HEK293 (cell line): ENCODE data around the gene TSC22D2.

Experiments used
- CTCF ChIA-PET: fragments of 350-600 bp; formaldehyde crosslinking; extraction: SDS; loops from one replicate; lab custom pipeline; 2021; ENCODE audit warnings: antibody characterized with exemption; lab: Yijun Ruan, JAX
- POLR2A ChIA-PET: fragments of 300-600 bp; formaldehyde crosslinking; extraction: SDS; loops from one replicate; lab custom pipeline; 2020; ENCODE audit warnings: antibody characterized with exemption, inconsistent platforms; lab: Yijun Ruan, JAX
- H3K27ac ChIP-seq: fragments of 200-500 bp; sonication (Bioruptor generic); 2 replicates; pipeline ENCODE4 v1.5.1; 2014; ENCODE audit warnings: low read depth, low read length, control low read depth, inconsistent platforms; ENCODE audit errors: extremely low read depth
- H3K36me3 ChIP-seq, 2 experiments: fragments of 200-500 bp in 1 of 2; sonication (Bioruptor generic) in 1 of 2; 1 replicate in 1 of 2; 2 replicates in 1 of 2; pipeline ENCODE4 v1.5.1; 2014 to 2017; ENCODE audit warnings: inconsistent platforms in 2 of 2, low read length in 2 of 2; ENCODE audit not compliant: control insufficient read depth in 2 of 2, insufficient read depth in 1 of 2
- H3K4me1 ChIP-seq: fragments of 200-500 bp; sonication (Bioruptor generic); 2 replicates; pipeline ENCODE4 v1.5.1; 2014; ENCODE audit warnings: mild to moderate bottlenecking, low read length, inconsistent platforms; ENCODE audit not compliant: control insufficient read depth, insufficient read depth
- H3K4me3 ChIP-seq: 2 replicates; pipeline ENCODE4 v1.5.1; 2011; ENCODE audit warnings: low read depth, mild to moderate bottlenecking, control low read depth, low read length, moderate library complexity
- H3K9me3 ChIP-seq: fragments of 200-500 bp; sonication (Bioruptor generic); 2 replicates; pipeline ENCODE4 v1.5.1; 2014; ENCODE audit warnings: low read depth, low read length, inconsistent platforms; ENCODE audit not compliant: control insufficient read depth, insufficient read depth
- KLF10 ChIP-seq: fragments of 450-650 bp; IDR thresholded peaks from 2 replicates; pipeline ENCODE4 v1.5.1; 2018; ENCODE audit warnings: missing biosample characterization, mild to moderate bottlenecking, missing genetic modification characterization
- KLF16 ChIP-seq: fragments of 450-650 bp; formaldehyde crosslinking; IDR thresholded peaks from 2 replicates; pipeline ENCODE4 v1.5.1; 2017; ENCODE audit warnings: missing biosample characterization, missing genetic modification characterization
- PATZ1 ChIP-seq: fragments of 450-650 bp; formaldehyde crosslinking; IDR thresholded peaks from 2 replicates; pipeline ENCODE4 v1.5.1; 2016; ENCODE audit warnings: missing biosample characterization, missing genetic modification characterization
- PBX3 ChIP-seq: sonication (generic); formaldehyde crosslinking; IDR thresholded peaks from 2 replicates; pipeline ENCODE4 v1.8.1; 2022; ENCODE audit warnings: mild to moderate bottlenecking, moderate library complexity, missing genetic modification reagents
- PRDM1 ChIP-seq: fragments of 450-650 bp; formaldehyde crosslinking; IDR thresholded peaks from 2 replicates; pipeline ENCODE4; 2016; ENCODE audit warnings: missing biosample characterization, missing genetic modification characterization
- PRDM10 ChIP-seq: fragments of 450-650 bp; formaldehyde crosslinking; IDR thresholded peaks from 2 replicates; pipeline ENCODE4 v1.5.1; 2016; ENCODE audit warnings: missing biosample characterization, missing genetic modification characterization
- PRDM4 ChIP-seq: fragments of 450-650 bp; formaldehyde crosslinking; IDR thresholded peaks from 2 replicates; pipeline ENCODE4 v1.5.1; 2017; ENCODE audit warnings: missing biosample characterization, missing genetic modification characterization
- SALL2 ChIP-seq: fragments of 450-650 bp; formaldehyde crosslinking; IDR thresholded peaks from 2 replicates; pipeline ENCODE4 v1.5.0; 2017; ENCODE audit warnings: missing biosample characterization, mild to moderate bottlenecking, missing genetic modification characterization, borderline replicate concordance
- SETDB1 ChIP-seq: IDR thresholded peaks from one replicate; pipeline ENCODE4 v1.6.1; 2017; ENCODE audit warnings: mild to moderate bottlenecking, low read length, moderate library complexity, mixed read lengths; ENCODE audit not compliant: insufficient read length
- TCF7L2 ChIP-seq: IDR thresholded peaks from 2 replicates; pipeline ENCODE4 v1.6.1; 2011; ENCODE audit warnings: low read depth, mild to moderate bottlenecking, inconsistent platforms, low read length, moderate library complexity, borderline replicate concordance
- WT1 ChIP-seq: fragments of 450-650 bp; formaldehyde crosslinking; IDR thresholded peaks from 2 replicates; pipeline ENCODE4 v1.5.1; 2016; ENCODE audit warnings: missing biosample characterization, missing genetic modification characterization
- ZNF114 ChIP-seq: fragments of 450-650 bp; formaldehyde crosslinking; IDR thresholded peaks from 2 replicates; pipeline ENCODE4 v1.5.0; 2017; ENCODE audit warnings: missing biosample characterization, missing genetic modification characterization
- ZNF121 ChIP-seq: fragments of 450-650 bp; formaldehyde crosslinking; IDR thresholded peaks from 2 replicates; pipeline ENCODE4 v1.5.1; 2016; ENCODE audit warnings: missing biosample characterization, missing genetic modification characterization
- ZNF138 ChIP-seq: fragments of 450-650 bp; formaldehyde crosslinking; IDR thresholded peaks from 2 replicates; pipeline ENCODE4 v1.5.1; 2016; ENCODE audit warnings: missing biosample characterization, missing genetic modification characterization, borderline replicate concordance
- ZNF16 ChIP-seq: fragments of 450-650 bp; formaldehyde crosslinking; IDR thresholded peaks from 2 replicates; pipeline ENCODE4 v1.5.1; 2016; ENCODE audit warnings: low read depth, missing biosample characterization, missing genetic modification characterization
- ZNF26 ChIP-seq: fragments of 450-650 bp; formaldehyde crosslinking; IDR thresholded peaks from 2 replicates; pipeline ENCODE4 v1.5.1; 2016; ENCODE audit warnings: missing biosample characterization, missing genetic modification characterization
- ZNF362 ChIP-seq: fragments of 450-650 bp; formaldehyde crosslinking; IDR thresholded peaks from 2 replicates; pipeline ENCODE4 v1.5.1; 2016; ENCODE audit warnings: missing biosample characterization, missing genetic modification characterization
- ZNF37A ChIP-seq: fragments of 450-650 bp; IDR thresholded peaks from 2 replicates; pipeline ENCODE4 v1.5.1; 2018; ENCODE audit warnings: missing biosample characterization, missing genetic modification characterization
- ZNF701 ChIP-seq: fragments of 450-650 bp; formaldehyde crosslinking; IDR thresholded peaks from 2 replicates; pipeline ENCODE4 v1.5.1; 2016; ENCODE audit warnings: missing biosample characterization, missing genetic modification characterization
- TF ChIP-seq, protein P1 (sequence below): IDR thresholded peaks from 2 replicates; pipeline ENCODE4 v1.6.1; 2011; ENCODE audit warnings: mild to moderate bottlenecking, low read depth, low read length, borderline replicate concordance

Gene TSC22D2

GRCh38 chr3:150433347-150433746 lies 25.2 kb downstream of the TSC22D2 start:
- CTCF ChIA-PET: interaction anchor here (0.7 kb wide), 1 partner anchor 12 kb away, joined by 3 read pairs; no protein-coding TSS in a partner anchor
- POLR2A ChIA-PET: no interaction called here

DNA sequence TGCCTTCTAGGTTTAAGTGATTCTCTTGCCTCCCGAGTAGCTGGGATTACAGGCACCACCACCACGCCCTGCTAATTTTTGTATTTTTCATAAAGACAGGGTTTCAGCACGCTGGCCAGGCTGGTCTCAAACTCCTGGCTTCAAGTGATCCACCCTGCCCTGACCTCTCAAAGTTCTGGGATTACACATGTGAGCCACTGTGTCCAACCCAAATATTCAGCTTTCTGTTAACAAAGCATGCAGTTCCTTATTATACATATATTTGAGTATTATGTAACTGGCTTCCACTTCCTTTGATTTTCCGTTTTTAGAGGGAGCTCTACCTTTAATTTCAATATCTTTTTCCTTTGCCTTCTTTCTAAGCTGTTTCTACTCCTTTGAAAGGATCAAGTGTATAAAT lies 26.1 kb downstream of the TSC22D2 start:
- TF ChIP-seq WT1 (tag by site-specific recombination): no peak
- TF ChIP-seq ZNF701 (tag by site-specific recombination): no peak
- TF ChIP-seq ZNF37A (tag by site-specific recombination): no peak
- TF ChIP-seq ZNF138: no peak
- TF ChIP-seq PATZ1 (tag by site-specific recombination): no peak
- no peak for TF ChIP-seq KLF10 (tag by site-specific recombination)
- no peak for TF ChIP-seq TCF7L2
- TF ChIP-seq ZNF362 (tag by site-specific recombination): no peak
- no peak for TF ChIP-seq PRDM10
- TF ChIP-seq, protein P1, sequence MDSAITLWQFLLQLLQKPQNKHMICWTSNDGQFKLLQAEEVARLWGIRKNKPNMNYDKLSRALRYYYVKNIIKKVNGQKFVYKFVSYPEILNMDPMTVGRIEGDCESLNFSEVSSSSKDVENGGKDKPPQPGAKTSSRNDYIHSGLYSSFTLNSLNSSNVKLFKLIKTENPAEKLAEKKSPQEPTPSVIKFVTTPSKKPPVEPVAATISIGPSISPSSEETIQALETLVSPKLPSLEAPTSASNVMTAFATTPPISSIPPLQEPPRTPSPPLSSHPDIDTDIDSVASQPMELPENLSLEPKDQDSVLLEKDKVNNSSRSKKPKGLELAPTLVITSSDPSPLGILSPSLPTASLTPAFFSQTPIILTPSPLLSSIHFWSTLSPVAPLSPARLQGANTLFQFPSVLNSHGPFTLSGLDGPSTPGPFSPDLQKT: no peak
- TF ChIP-seq ZNF26 (tag by site-specific recombination): no peak
- TF ChIP-seq PRDM4 (tag by site-specific recombination): no peak
- no peak for TF ChIP-seq SALL2
- no peak for TF ChIP-seq SETDB1
- no peak for TF ChIP-seq ZNF114 (tag by site-specific recombination)
- no peak for TF ChIP-seq ZNF121 (tag by site-specific recombination)
- no peak overlapping the region for H3K27ac ChIP-seq
- H3K36me3 ChIP-seq: no peaks in the 10 kb centered on the region
- H3K4me3 ChIP-seq: no peak overlapping the region
- ChIA-PET POLR2A (no interaction called here), CTCF (interaction anchor here (0.7 kb wide), 1 partner anchor 148 kb away, joined by 3 read pairs; no protein-coding TSS in a partner anchor)
- H3K4me1 ChIP-seq: no peaks in the 10 kb centered on the region
- H3K9me3 ChIP-seq: no peaks in the 10 kb centered on the region

More at GRCh38 chr3:150433347-150433746, 25.2 kb downstream of the TSC22D2 start:
- H3K4me3 ChIP-seq: no peak overlapping the region
- no peak for TF ChIP-seq ZNF16 (tag by site-specific recombination)
- TF ChIP-seq KLF16: no peak
- TF ChIP-seq PBX3: no peak
- no peak for TF ChIP-seq PRDM1
- TF ChIP-seq, all 188 proteins: peak for 0
- Histone ChIP-seq H3K36me3 (no peaks in the 10 kb centered on the region), H3K9me3 (no peaks in the 10 kb centered on the region), H3K27ac (no peak overlapping the region), H3K4me1 (no peaks in the 10 kb centered on the region)
